ENCODE data around the gene HSPA4. TPM values are rescaled to one million over a fixed set of nuclear protein-coding genes. Genes with fewer than 3 reads are reported as not detected.

The HSPA4 gene
- total and polyA plus RNA-seq, 2 of the 13 experiments (the other 11 are each of a cell fraction or from before 2014, with no cell fraction given) = 36.6 to 231 TPM

GRCh38 chr5:133032852-133033742 is 18.7 kb upstream of the HSPA4 start:
- Histone ChIP-seq H3K9me3 (ENCODE audit: low read length) (no peaks in the 10 kb centered on the region), H3K4me1 (ENCODE audit: insufficient read depth, low read length) (peaks cover 87% of the 10 kb centered on the region), H3K27me3 (ENCODE audit: control insufficient read depth in 1 of 2, insufficient read depth in 2 of 2, low read length in 2 of 2) (no peaks in the 10 kb centered on the region), H2AFZ (ENCODE audit: low read length) (no peak overlapping the region), H3K9ac (ENCODE audit: insufficient read depth, low read depth, low read length) (peak overlapping the region; percentile 4; the same call in 1 of the 2 replicates), H3K4me3 (replicated peaks in 1 of 3; ENCODE audit: insufficient read depth in 1 of 3, low read depth in 2 of 3, low read length in 3 of 3) (peak overlapping the region in 1 of 3 experiments; percentile 33; a peak in 1 of 6 replicates), H3K36me3 (replicated peaks in 1 of 2; ENCODE audit: control insufficient read depth in 1 of 2, insufficient read depth in 2 of 2, low read length in 2 of 2) (no peaks in the 10 kb centered on the region), H3K79me2 (ENCODE audit: insufficient read depth, low read length) (no peaks in the 10 kb centered on the region), H4K20me1 (ENCODE audit: insufficient read depth, low read length) (no peaks in the 10 kb centered on the region), H3K27ac (ENCODE audit: extremely low read length, insufficient read depth, low read length) (peak overlapping the region; percentile 41), H3K4me2 (ENCODE audit: low read depth, low read length) (peak overlapping the region; percentile 68)
- ChIA-PET CTCF (ENCODE audit: low intra/inter-chr PET ratio, low total read pairs) (no interaction called here), POLR2A (interaction anchor here (0.7 to 5.2 kb wide), 8 partner anchors 9 to 213 kb away, joined by 3 to 101 read pairs (median 4); partner anchors contain the start of genes AFF4 and HSPA4)
- ATAC-seq (peak; percentile 75), FAIRE-seq (peak; percentile 60), DNase-seq (ENCODE audit: low spot score) (peak; percentile 86)
- BruUV-seq (replicated peaks) = no TSS peak
- in situ Hi-C loops (cut with HindIII; ENCODE audit: extremely low pct_ligation_motif_present, low pct_unique_long_range_greater_than_20kb) (no loop called here), intact Hi-C loops (cut with micrococcal nuclease; ENCODE audit: unreplicated experiment) (loop anchor here (5.0 kb wide), 1 partner anchor 71 kb away; the partner anchor contains the start of gene AFF4)
- 9% methylated on average over 6 of the region's 6 CpGs for WGBS (ENCODE audit: low lambda C conversion rate)
- TF ChIP-seq NFATC3 (CRISPR knock-in tag; IDR thresholded peaks at IDR 0.05) (no peak), SMC3 (IDR thresholded peaks at IDR 0.05; ENCODE audit: low read length) (no peak), ZKSCAN8 (CRISPR knock-in tag; IDR thresholded peaks at IDR 0.05; ENCODE audit: borderline replicate concordance) (no peak), MBNL3 (CRISPR knock-in tag; conservative IDR thresholded peaks at IDR 0.05) (no peak), SMYD3 (CRISPR knock-in tag; IDR thresholded peaks at IDR 0.05) (no peak), MIER3 (CRISPR knock-in tag; IDR thresholded peaks at IDR 0.05; ENCODE audit: borderline replicate concordance) (no peak), MAZ (IDR thresholded peaks at IDR 0.05; ENCODE audit: borderline replicate concordance, low read depth, low read length) (no peak), MAZ (CRISPR knock-in tag; IDR thresholded peaks at IDR 0.05; ENCODE audit: low read depth) (no peak), ZNF775 (CRISPR knock-in tag; IDR thresholded peaks at IDR 0.05; ENCODE audit: borderline replicate concordance) (no peak), NFE2L1 (CRISPR knock-in tag; IDR thresholded peaks at IDR 0.05; ENCODE audit: borderline replicate concordance) (no peak)
- TF ChIP-seq, protein P1, sequence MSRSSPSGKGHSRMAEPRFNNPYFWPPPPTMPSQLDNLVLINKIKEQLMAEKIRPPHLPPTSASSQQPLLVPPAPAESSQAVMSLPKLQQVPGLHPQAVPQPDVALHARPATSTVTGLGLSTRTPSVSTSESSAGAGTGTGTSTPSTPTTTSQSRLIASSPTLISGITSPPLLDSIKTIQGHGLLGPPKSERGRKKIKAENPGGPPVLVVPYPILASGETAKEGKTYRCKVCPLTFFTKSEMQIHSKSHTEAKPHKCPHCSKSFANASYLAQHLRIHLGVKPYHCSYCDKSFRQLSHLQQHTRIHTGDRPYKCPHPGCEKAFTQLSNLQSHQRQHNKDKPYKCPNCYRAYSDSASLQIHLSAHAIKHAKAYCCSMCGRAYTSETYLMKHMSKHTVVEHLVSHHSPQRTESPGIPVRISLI (CRISPR knock-in tag; IDR thresholded peaks at IDR 0.05; ENCODE audit: borderline replicate concordance) = no peak
- TF ChIP-seq, protein P2, sequence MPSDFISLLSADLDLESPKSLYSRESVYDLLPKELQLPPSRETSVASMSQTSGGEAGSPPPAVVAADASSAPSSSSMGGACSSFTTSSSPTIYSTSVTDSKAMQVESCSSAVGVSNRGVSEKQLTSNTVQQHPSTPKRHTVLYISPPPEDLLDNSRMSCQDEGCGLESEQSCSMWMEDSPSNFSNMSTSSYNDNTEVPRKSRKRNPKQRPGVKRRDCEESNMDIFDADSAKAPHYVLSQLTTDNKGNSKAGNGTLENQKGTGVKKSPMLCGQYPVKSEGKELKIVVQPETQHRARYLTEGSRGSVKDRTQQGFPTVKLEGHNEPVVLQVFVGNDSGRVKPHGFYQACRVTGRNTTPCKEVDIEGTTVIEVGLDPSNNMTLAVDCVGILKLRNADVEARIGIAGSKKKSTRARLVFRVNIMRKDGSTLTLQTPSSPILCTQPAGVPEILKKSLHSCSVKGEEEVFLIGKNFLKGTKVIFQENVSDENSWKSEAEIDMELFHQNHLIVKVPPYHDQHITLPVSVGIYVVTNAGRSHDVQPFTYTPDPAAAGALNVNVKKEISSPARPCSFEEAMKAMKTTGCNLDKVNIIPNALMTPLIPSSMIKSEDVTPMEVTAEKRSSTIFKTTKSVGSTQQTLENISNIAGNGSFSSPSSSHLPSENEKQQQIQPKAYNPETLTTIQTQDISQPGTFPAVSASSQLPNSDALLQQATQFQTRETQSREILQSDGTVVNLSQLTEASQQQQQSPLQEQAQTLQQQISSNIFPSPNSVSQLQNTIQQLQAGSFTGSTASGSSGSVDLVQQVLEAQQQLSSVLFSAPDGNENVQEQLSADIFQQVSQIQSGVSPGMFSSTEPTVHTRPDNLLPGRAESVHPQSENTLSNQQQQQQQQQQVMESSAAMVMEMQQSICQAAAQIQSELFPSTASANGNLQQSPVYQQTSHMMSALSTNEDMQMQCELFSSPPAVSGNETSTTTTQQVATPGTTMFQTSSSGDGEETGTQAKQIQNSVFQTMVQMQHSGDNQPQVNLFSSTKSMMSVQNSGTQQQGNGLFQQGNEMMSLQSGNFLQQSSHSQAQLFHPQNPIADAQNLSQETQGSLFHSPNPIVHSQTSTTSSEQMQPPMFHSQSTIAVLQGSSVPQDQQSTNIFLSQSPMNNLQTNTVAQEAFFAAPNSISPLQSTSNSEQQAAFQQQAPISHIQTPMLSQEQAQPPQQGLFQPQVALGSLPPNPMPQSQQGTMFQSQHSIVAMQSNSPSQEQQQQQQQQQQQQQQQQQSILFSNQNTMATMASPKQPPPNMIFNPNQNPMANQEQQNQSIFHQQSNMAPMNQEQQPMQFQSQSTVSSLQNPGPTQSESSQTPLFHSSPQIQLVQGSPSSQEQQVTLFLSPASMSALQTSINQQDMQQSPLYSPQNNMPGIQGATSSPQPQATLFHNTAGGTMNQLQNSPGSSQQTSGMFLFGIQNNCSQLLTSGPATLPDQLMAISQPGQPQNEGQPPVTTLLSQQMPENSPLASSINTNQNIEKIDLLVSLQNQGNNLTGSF (CRISPR knock-in tag; IDR thresholded peaks at IDR 0.05) = no peak
- TF ChIP-seq, protein P3, sequence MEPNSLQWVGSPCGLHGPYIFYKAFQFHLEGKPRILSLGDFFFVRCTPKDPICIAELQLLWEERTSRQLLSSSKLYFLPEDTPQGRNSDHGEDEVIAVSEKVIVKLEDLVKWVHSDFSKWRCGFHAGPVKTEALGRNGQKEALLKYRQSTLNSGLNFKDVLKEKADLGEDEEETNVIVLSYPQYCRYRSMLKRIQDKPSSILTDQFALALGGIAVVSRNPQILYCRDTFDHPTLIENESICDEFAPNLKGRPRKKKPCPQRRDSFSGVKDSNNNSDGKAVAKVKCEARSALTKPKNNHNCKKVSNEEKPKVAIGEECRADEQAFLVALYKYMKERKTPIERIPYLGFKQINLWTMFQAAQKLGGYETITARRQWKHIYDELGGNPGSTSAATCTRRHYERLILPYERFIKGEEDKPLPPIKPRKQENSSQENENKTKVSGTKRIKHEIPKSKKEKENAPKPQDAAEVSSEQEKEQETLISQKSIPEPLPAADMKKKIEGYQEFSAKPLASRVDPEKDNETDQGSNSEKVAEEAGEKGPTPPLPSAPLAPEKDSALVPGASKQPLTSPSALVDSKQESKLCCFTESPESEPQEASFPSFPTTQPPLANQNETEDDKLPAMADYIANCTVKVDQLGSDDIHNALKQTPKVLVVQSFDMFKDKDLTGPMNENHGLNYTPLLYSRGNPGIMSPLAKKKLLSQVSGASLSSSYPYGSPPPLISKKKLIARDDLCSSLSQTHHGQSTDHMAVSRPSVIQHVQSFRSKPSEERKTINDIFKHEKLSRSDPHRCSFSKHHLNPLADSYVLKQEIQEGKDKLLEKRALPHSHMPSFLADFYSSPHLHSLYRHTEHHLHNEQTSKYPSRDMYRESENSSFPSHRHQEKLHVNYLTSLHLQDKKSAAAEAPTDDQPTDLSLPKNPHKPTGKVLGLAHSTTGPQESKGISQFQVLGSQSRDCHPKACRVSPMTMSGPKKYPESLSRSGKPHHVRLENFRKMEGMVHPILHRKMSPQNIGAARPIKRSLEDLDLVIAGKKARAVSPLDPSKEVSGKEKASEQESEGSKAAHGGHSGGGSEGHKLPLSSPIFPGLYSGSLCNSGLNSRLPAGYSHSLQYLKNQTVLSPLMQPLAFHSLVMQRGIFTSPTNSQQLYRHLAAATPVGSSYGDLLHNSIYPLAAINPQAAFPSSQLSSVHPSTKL (CRISPR knock-in tag; IDR thresholded peaks at IDR 0.05) = peak; percentile 22
